WERI-Rb-1 (cell line): Measurements from ENCODE around the gene RHBDL2.
"Not testable (repeated sequence)": the region's sequence is repeated elsewhere in the genome, so short reads cannot be mapped to it uniquely, and the experiment has no call there.

Experiments
- DNase-seq: peaks from one replicate; pipeline ENCODE4 v3.0.0-alpha.2; 2020
- H3K27ac ChIP-seq: fragments of 250-450 bp; sonication (Bioruptor Pico); 2 replicates; pipeline ENCODE4 v1.5.1; 2020; ENCODE audit warnings: mild to moderate bottlenecking, moderate library complexity
- H3K27me3 ChIP-seq: fragments of 250-450 bp; sonication (Bioruptor Pico); 2 replicates; pipeline ENCODE4 v1.5.1; 2021; ENCODE audit warnings: mild to moderate bottlenecking, low read depth, moderate library complexity; ENCODE audit not compliant: insufficient read depth, severe bottlenecking
- H3K36me3 ChIP-seq: fragments of 250-450 bp; sonication (Bioruptor Pico); 2 replicates; pipeline ENCODE4 v1.5.1; 2020; ENCODE audit warnings: mild to moderate bottlenecking, moderate library complexity
- H3K4me3 ChIP-seq: 2 replicates; pipeline ENCODE4 v1.5.1; 2011; ENCODE audit warnings: low read depth, mild to moderate bottlenecking, control low read depth, low read length
- H3K9me3 ChIP-seq: fragments of 250-450 bp; sonication (Bioruptor Pico); 2 replicates; pipeline ENCODE4 v1.5.1; 2021; ENCODE audit warnings: mild to moderate bottlenecking, moderate library complexity; ENCODE audit not compliant: severe bottlenecking
- TF ChIP-seq, protein P1 (sequence below): IDR thresholded peaks from 2 replicates; pipeline ENCODE4 v1.5.1; 2011; ENCODE audit warnings: low read depth, mild to moderate bottlenecking, control low read depth, inconsistent platforms, low read length

RHBDL2 gene

DNA sequence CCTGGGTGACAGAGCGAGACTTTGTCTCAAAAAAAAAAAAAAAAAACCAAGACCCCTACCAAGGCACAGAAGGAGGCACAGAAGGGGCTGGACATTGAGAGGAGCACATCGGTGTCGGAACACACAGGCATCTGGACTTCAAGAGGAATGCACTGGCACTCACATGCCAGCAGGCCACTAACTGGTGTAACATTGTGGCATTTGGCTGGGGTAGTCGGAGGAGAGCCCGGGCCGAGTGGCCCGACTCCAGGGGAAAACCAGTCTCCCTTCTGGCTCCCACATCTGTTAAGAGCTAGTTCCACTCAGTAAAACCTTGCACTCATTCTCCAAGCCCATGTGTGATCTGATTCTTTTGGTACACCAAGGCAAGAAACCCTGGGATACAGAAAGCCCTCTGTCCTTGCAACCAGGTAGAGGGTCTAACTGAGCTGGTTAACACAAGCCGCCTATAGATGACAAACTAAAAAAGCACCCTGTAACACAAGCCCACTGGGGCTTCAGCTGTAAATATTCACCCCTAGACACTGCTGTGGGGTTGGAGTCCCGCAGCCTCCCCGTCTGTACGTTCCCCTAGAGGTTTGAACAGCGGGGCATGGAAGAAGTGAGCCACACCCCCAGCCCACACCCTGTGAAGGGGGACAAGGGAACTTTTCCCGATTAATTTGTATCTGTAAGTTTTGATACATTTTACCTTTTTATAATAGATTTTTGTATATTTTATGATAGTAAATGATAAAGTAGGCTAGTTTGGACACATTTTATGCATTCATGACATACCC, 32.2 kb upstream of the RHBDL2 start:
- Histone ChIP-seq H3K36me3 (no peaks in the 10 kb centered on the region), H3K27me3 (no peaks in the 10 kb centered on the region), H3K9me3 (peaks cover 10% of the 10 kb centered on the region), H3K27ac (no peak overlapping the region), H3K4me3 (no peak overlapping the region)
- no peak for DNase-seq
- TF ChIP-seq, protein P1, sequence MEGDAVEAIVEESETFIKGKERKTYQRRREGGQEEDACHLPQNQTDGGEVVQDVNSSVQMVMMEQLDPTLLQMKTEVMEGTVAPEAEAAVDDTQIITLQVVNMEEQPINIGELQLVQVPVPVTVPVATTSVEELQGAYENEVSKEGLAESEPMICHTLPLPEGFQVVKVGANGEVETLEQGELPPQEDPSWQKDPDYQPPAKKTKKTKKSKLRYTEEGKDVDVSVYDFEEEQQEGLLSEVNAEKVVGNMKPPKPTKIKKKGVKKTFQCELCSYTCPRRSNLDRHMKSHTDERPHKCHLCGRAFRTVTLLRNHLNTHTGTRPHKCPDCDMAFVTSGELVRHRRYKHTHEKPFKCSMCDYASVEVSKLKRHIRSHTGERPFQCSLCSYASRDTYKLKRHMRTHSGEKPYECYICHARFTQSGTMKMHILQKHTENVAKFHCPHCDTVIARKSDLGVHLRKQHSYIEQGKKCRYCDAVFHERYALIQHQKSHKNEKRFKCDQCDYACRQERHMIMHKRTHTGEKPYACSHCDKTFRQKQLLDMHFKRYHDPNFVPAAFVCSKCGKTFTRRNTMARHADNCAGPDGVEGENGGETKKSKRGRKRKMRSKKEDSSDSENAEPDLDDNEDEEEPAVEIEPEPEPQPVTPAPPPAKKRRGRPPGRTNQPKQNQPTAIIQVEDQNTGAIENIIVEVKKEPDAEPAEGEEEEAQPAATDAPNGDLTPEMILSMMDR, result no peak

DNA sequence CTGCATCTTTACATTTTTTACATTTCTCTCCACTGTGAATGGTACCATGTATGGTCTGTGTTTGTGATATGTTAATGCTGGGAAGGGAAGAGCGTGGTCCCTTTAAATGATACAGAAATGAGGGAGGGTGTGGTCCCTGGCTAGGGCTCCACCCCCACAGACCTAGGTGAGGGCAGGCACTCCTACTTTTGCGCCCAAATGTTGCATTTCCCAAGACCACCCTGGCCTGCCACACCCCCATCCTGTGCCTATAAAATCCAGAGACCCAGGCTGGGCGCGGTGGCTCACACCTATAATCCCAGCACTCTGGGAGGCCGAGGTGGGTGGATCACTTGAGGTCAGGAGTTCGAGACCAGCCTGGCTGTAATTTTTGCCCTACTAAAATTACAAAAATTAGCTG, 31.5 kb upstream of the RHBDL2 start:
- H3K36me3 ChIP-seq, H3K27ac ChIP-seq, DNase-seq, H3K4me3 ChIP-seq, H3K27me3 ChIP-seq, H3K9me3 ChIP-seq: not testable (repeated sequence)

DNA sequence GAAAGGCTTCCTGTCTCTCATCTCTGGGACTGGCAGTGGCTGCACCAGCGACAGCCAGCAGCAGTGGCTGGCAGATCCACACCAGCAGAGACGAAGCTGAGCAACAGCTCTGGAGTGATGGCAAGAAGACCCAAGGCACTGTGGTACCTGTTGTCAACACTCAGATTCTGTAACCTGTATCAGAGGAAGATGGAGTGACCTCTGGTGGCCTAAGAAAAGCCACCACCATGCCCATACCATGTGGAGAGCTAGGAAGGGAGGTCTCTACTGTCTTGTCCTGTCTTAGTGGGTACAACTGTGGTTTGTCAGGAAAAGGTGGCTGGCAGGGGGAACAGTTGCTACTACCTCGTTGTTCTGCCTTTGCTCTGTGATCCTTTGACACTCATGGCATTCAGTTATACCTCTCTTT, 22.5 kb upstream of the RHBDL2 start:
- H3K27me3 ChIP-seq, result no peaks in the 10 kb centered on the region
- H3K27ac ChIP-seq, result no peak overlapping the region
- H3K9me3 ChIP-seq, result no peaks in the 10 kb centered on the region
- TF ChIP-seq, protein P1, result peak; percentile 59
- H3K4me3 ChIP-seq, result no peak overlapping the region
- H3K36me3 ChIP-seq, result no peaks in the 10 kb centered on the region
- DNase-seq, result peak; percentile 24

DNA sequence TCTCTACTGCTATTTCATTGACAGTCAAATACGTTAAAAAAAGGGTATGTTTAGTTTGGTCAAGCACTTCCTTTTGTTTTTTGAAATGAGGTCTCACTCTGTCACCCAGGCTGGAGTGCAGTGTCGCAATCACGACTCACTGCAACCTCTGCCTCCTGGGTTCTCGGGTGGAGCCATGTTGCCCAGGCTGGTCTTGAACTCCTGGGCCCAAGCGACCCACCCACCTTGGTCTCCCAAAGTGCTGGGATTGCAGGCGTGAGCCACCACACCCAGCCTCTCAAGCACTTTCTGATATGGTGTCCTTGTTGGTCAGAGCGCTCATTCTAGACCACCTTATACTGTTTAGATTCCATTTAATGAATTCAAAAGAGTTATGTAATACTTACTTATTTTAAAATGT, 20.9 kb upstream of the RHBDL2 start:
- H3K9me3 ChIP-seq, result no peaks in the 10 kb centered on the region
- no peak overlapping the region for H3K27ac ChIP-seq
- TF ChIP-seq, protein P1, result no peak
- no peaks in the 10 kb centered on the region for H3K36me3 ChIP-seq
- no peak overlapping the region for H3K4me3 ChIP-seq
- no peak for DNase-seq
- H3K27me3 ChIP-seq, result no peaks in the 10 kb centered on the region

DNA sequence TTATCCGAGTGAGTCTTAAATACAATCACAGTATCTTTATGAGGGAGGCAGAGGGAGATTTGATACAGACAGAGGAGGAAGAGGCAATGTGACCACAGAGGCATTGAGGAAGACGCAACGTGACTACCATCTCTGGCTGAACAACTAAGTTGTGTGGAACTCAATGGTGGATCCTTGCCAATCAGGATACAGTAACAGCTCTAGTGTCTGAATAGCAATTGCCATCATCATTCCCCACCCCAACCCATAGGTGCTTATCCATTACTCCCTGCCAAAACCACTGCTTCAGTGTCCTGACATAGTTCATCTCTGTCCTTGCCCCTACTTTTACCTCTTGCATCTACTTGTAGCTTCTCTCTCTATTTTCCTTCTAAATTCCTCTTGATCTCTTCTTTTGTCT, 20.5 kb upstream of the RHBDL2 start:
- Histone ChIP-seq H3K27ac (no peak overlapping the region), H3K4me3 (no peak overlapping the region), H3K27me3 (no peaks in the 10 kb centered on the region), H3K36me3 (no peaks in the 10 kb centered on the region), H3K9me3 (no peaks in the 10 kb centered on the region)
- TF ChIP-seq, protein P1, result no peak
- DNase-seq, result no peak

DNA sequence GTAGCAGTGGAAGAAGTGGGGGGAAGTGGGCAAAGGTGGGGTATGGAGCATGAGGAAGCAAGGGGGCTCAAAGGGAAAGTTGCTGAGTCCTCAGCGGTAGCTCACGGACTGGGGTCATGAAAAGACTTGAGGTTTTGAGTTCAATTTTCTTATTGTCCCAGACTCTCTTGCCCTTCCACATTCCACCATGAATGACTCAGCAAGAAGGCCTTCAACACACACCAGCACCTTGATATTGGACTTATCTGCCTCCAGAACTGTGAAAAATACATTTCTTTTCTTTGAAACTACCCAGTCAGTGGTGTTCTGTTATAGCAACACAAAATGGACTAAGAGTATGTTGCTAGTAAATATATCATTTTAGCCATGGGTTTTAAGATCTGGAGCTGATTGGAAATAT, 17.3 kb upstream of the RHBDL2 start:
- H3K36me3 ChIP-seq, result no peaks in the 10 kb centered on the region
- no peaks in the 10 kb centered on the region for H3K27me3 ChIP-seq
- no peaks in the 10 kb centered on the region for H3K9me3 ChIP-seq
- DNase-seq, result no peak
- TF ChIP-seq, protein P1, result no peak
- no peak overlapping the region for H3K4me3 ChIP-seq
- H3K27ac ChIP-seq, result no peak overlapping the region
